Spleen (tissue), 7 donors: ENCODE data around the gene IL18BP.

Experiments used
- POLR2A ChIP-seq, 3 donors: fragments of 450-650 bp; IDR thresholded peaks; one replicate each; pipeline ENCODE4 v1.5.1; 2017; ENCODE audit warnings: antibody characterized with exemption in 3 of 3, mild to moderate bottlenecking in 1 of 3
- TF ChIP-seq, protein P1 (sequence below), 11 experiments: fragments of 200-600 bp in 7 of 11; fragments of 450-650 bp in 4 of 11; sonication (generic) in 4 of 11; IDR thresholded peaks in 8 of 11; conservative IDR thresholded peaks in 3 of 11; 1 replicate in 7 of 11; 2 replicates in 4 of 11; pipeline versions ENCODE4 v1.4.0 to v1.8.0; 2016 to 2021; ENCODE audit warnings: antibody characterized with exemption in 11 of 11, inconsistent platforms in 4 of 11, mild to moderate bottlenecking in 1 of 11
- donor health status: DM: no; HTN: no; CAD: no; lungs with moderate emphysema.
- donor health status: DM: no; HTN: no; CAD: no.
- donor health status: DM: no; HTN: no; CAD: no.

DNA sequence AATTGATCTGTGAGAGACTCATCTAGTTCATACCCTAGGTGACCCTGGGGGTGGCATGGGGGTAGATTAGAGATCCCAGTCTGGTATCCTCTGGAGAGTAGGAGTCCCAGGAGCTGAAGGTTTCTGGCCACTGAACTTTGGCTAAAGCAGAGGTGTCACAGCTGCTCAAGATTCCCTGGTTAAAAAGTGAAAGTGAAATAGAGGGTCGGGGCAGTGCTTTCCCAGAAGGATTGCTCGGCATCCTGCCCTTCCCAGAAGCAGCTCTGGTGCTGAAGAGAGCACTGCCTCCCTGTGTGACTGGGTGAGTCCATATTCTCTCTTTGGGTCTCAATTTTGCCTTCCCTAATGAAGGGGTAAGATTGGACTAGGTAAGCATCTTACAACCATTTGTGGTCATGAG, 653 bp downstream of the IL18BP start:
- no peak for TF ChIP-seq POLR2A (IDR thresholded peaks at IDR 0.05)
- TF ChIP-seq, protein P1, sequence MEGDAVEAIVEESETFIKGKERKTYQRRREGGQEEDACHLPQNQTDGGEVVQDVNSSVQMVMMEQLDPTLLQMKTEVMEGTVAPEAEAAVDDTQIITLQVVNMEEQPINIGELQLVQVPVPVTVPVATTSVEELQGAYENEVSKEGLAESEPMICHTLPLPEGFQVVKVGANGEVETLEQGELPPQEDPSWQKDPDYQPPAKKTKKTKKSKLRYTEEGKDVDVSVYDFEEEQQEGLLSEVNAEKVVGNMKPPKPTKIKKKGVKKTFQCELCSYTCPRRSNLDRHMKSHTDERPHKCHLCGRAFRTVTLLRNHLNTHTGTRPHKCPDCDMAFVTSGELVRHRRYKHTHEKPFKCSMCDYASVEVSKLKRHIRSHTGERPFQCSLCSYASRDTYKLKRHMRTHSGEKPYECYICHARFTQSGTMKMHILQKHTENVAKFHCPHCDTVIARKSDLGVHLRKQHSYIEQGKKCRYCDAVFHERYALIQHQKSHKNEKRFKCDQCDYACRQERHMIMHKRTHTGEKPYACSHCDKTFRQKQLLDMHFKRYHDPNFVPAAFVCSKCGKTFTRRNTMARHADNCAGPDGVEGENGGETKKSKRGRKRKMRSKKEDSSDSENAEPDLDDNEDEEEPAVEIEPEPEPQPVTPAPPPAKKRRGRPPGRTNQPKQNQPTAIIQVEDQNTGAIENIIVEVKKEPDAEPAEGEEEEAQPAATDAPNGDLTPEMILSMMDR (IDR thresholded peaks at IDR 0.05 in 8 of 11, conservative IDR thresholded peaks at IDR 0.05 in 3 of 11), result no peak
